Esophagus muscularis mucosa (tissue), 4 donors: Measurements from ENCODE around the gene C13orf46. TPM values are rescaled to one million over a fixed set of nuclear protein-coding genes. Genes with fewer than 3 reads are reported as not detected.
A peak's percentile ranks its signal among the peaks of the same experiment; 100 is the strongest.

Source experiments
- DNase-seq: peaks from one replicate; pipeline ENCODE4 v3.0.0-alpha.2; 2017; ENCODE audit errors: extremely low spot score
- H3K27ac ChIP-seq, 4 donors: fragments of 200-600 bp; sonication (generic); replicated peaks in 1 of 4; 1 replicate in 3 of 4; 2 replicates in 1 of 4; pipeline ENCODE4 v1.5.1; 2016 to 2019; ENCODE audit warnings: mild to moderate bottlenecking in 1 of 4
- H3K27me3 ChIP-seq, 4 donors: fragments of 200-600 bp; sonication (generic); one replicate each; pipeline versions ENCODE4 v1.5.1 to v1.6.0; 2016 to 2019
- H3K36me3 ChIP-seq, 4 donors: fragments of 200-600 bp; sonication (generic); one replicate each; pipeline ENCODE4 v1.5.1; 2016 to 2019
- H3K4me1 ChIP-seq, 4 donors: fragments of 200-600 bp; sonication (generic); one replicate each; pipeline ENCODE4 v1.5.1; 2016 to 2019
- H3K4me3 ChIP-seq, 4 donors: fragments of 200-600 bp; sonication (generic); 1 replicate in 2 of 4; 2 replicates in 2 of 4; pipeline ENCODE4 v1.5.1; 2016 to 2019; ENCODE audit warnings: mild to moderate bottlenecking in 4 of 4, moderate library complexity in 1 of 4
- H3K9me3 ChIP-seq, 4 donors: fragments of 200-600 bp; sonication (generic); 1 replicate in 3 of 4; 2 replicates in 1 of 4; pipeline ENCODE4 v1.5.1; 2016 to 2019
- CTCF ChIP-seq, 3 experiments: fragments of 200-600 bp in 2 of 3; fragments of 450-650 bp in 1 of 3; sonication (generic) in 2 of 3; IDR thresholded peaks; one replicate each; pipeline ENCODE4 v1.5.1; 2017 to 2019; ENCODE audit warnings: antibody characterized with exemption in 3 of 3, mild to moderate bottlenecking in 2 of 3, moderate library complexity in 1 of 3
- EP300 ChIP-seq: sonication (generic); formaldehyde crosslinking; IDR thresholded peaks from one replicate; pipeline ENCODE4 v1.6.1; 2017; ENCODE audit warnings: antibody characterized with exemption
- POLR2A ChIP-seq: fragments of 450-650 bp; IDR thresholded peaks from one replicate; pipeline ENCODE4 v1.6.1; 2017; ENCODE audit warnings: antibody characterized with exemption, moderate library complexity, mild to moderate bottlenecking, low read depth
- POLR2AphosphoS5 ChIP-seq, 2 donors: sonication (generic); formaldehyde crosslinking; IDR thresholded peaks; one replicate each; pipeline ENCODE4 v1.6.1; 2017; ENCODE audit warnings: antibody characterized with exemption in 2 of 2
- WGBS: methylation state at CpG from one replicate; pipeline ENCODE4 v1.1.5; 2018; 5-methylcytosine and 5-hydroxymethylcytosine counted together
- intact Hi-C: fragments of 100-400 bp; cut with DNase I; formaldehyde crosslinking; loops from one replicate; pipeline ENCODE4 v1.15.1; 2023
- total RNA-seq, 4 donors: library from RNA; depleted of rRNA; stranded (reverse); fragments of >200 nt; gene quantifications; one replicate each; pipeline versions ENCODE4 v1.1.0 to v1.2.1, GENCODE V29; 2016

C13orf46 gene
- total RNA-seq, 4 donors from 2014 or later = 0.17 to 2.1 (median 0.89) TPM

- no peaks in the 10 kb centered on the region for H3K36me3 ChIP-seq
- H3K27me3 ChIP-seq = no peaks in the 10 kb centered on the region
- intact Hi-C loops = loop anchor here (2.0 kb wide), 2 partner anchors 42 to 88 kb away; no protein-coding TSS in a partner anchor
- H3K9me3 ChIP-seq = no peaks in the 10 kb centered on the region
- peak overlapping the region; percentile 81 to 89 (median 87) for H3K27ac ChIP-seq
- TF ChIP-seq POLR2A (no peak), CTCF (IDR thresholded peaks at IDR 0.05) (peak; percentile 63 to 80 (median 77)), POLR2AphosphoS5 (IDR thresholded peaks at IDR 0.05) (peak; percentile 70 to 75)
- H3K4me1 ChIP-seq = peaks cover 9 to 69% (median 64%) of the 10 kb centered on the region in 4 donors
- WGBS = 47% methylated on average over 8 of the region's 8 CpGs
- H3K4me3 ChIP-seq = no peak overlapping the region
- DNase-seq = peak; percentile 91
Observed at GRCh38 chr13:113904411-113904810, 69.5 kb downstream of the C13orf46 start.

GRCh38 chr13:113903912-113904311, 70.0 kb downstream of the C13orf46 start:
- TF ChIP-seq POLR2AphosphoS5 (IDR thresholded peaks at IDR 0.05) (no peak), EP300 (no peak), POLR2A (no peak), CTCF (IDR thresholded peaks at IDR 0.05) (no peak)
- DNase-seq = peak; percentile 60
- H3K4me3 ChIP-seq = no peak overlapping the region
- peak overlapping the region; percentile 81 to 89 (median 87) for H3K27ac ChIP-seq
- peaks cover 9 to 66% (median 63%) of the 10 kb centered on the region in 4 donors for H3K4me1 ChIP-seq
- 77% methylated on average over 9 of the region's 9 CpGs for WGBS
- no peaks in the 10 kb centered on the region for H3K36me3 ChIP-seq
- intact Hi-C loops = loop anchor here (2.0 kb wide), 2 partner anchors 41 to 87 kb away; no protein-coding TSS in a partner anchor
- H3K27me3 ChIP-seq = no peaks in the 10 kb centered on the region
- H3K9me3 ChIP-seq = no peaks in the 10 kb centered on the region

Other genes with a start within 250 kb of the C13orf46 start
- 10 to 100 TPM in 3 of 4 donors, 1 to 10 TPM in 1; 4.1 to 12.3 (median 10.7) TPM for gene TMEM255B, start 214.8 kb downstream of the C13orf46 start, total RNA-seq
- 100 to 1,000 TPM; 241 to 459 (median 346) TPM for gene GAS6, start 110.0 kb downstream of the C13orf46 start, total RNA-seq
- 10 to 100 TPM; 29.5 to 38.1 (median 34.6) TPM for gene RASA3, start 158.5 kb upstream of the C13orf46 start, total RNA-seq
- not detected for gene CFAP97D2, start 205.2 kb upstream of the C13orf46 start, total RNA-seq